GM20000 (cell line): Measurements from ENCODE around the gene WDR7.

ENCODE experiments used
- DNase-seq: peaks from one replicate; pipeline ENCODE4 v3.0.0; 2012; ENCODE audit warnings: low spot score
- CTCF ChIP-seq: IDR thresholded peaks from 2 replicates; pipeline ENCODE4 v1.5.1; 2012; ENCODE audit warnings: mild to moderate bottlenecking, control low read depth; ENCODE audit errors: extremely low read depth, missing control alignments

The WDR7 gene

GRCh38 chr18:56650944-56651770, at the start of gene WDR7:
Gene WDR7, plus strand, starts transcription at chr18:56651359. Its CDS starts 21,157 bp downstream, at chr18:56672516.
- no peak for TF ChIP-seq CTCF
- DNase-seq = peak; percentile 79

- DNase-seq = no peak
- no peak for TF ChIP-seq CTCF
Observed at GRCh38 chr18:56606618-56607017, 44.5 kb upstream of the WDR7 start.

- no peak for DNase-seq
- no peak for TF ChIP-seq CTCF
Observed at GRCh38 chr18:56615738-56616520, 35.2 kb upstream of the WDR7 start.

GRCh38 chr18:56627991-56628390, 23.2 kb upstream of the WDR7 start:
- no peak for TF ChIP-seq CTCF
- DNase-seq = no peak

- DNase-seq = no peak
- no peak for TF ChIP-seq CTCF
Observed at GRCh38 chr18:56632070-56633022, 18.8 kb upstream of the WDR7 start.

- DNase-seq = no peak
- no peak for TF ChIP-seq CTCF
Observed at GRCh38 chr18:56635007-56635406, 16.2 kb upstream of the WDR7 start.
